Testis (tissue), 2 donors: ENCODE results near the gene DACH2.

Source experiments
- CTCF ChIP-seq, 3 experiments: fragments of 450-650 bp in 2 of 3; fragments of 200-600 bp in 1 of 3; sonication (generic) in 1 of 3; IDR thresholded peaks; one replicate each; pipeline ENCODE4 v1.5.1; 2016 to 2019; ENCODE audit warnings: antibody characterized with exemption in 3 of 3, mild to moderate bottlenecking in 2 of 3, moderate library complexity in 1 of 3
- POLR2A ChIP-seq: fragments of 450-650 bp; IDR thresholded peaks from one replicate; pipeline ENCODE4 v1.6.1; 2017; ENCODE audit warnings: antibody characterized with exemption, mild to moderate bottlenecking, moderate library complexity

GRCh38 chrX:86714441-86714840 lies 566.2 kb downstream of the DACH2 start:
- TF ChIP-seq CTCF (IDR thresholded peaks at IDR 0.05) (no peak), POLR2A (no peak)
